Measurements from ENCODE around the gene DSG4.

Gene DSG4

DNA sequence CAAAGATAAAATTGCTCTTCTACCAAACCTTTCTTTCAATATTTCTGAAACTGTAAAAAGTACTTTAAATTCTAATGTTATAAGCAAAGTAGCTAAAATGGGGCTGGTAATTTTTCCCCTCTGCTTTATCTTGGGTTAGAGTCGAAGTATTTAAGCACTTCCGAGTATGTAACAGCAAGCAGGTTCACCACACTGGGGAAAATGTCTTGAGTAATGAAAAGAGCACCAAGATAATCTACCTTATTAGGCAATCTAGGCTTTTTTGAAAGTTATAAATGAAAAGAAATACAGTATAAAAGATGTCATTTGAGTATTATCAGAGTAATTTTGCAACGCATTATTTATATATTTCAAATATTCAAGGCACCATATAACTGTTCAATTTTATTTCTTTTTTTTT lies 70.3 kb downstream of the DSG4 start:
- no peak for DNase-seq (ENCODE audit: low read depth)

DNA sequence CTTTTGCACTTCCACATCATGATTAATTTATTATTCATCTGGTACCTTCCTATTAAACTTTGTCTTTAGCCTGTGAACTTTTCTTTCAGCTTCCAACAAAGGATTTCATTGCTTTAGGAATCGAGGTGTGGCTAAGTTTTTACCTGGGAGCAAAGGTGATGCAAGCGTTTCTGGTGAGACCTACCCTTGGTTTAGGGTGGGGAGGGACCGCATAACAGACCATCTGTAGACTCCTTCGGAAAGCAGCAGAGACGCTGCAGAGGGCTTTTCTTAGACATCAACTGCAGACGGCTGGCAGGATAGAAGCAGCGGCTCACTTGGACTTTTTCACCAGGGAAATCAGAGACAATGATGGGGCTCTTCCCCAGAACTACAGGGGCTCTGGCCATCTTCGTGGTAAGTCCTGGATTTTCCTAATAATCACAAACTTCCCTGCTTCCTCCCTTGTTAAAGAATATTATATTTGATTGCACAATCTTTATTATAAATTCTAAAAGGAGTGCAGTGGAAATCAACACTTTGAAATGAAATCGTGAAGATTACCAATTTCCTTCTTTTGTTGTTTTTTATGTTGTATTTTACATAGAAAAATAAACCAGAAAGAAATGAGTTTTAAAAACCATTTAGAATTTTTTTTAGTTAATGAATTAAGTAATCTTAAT lies 71.1 kb downstream of the DSG4 start, which contains the start of gene DSG3:
Gene DSG3 (plus strand): TSS at position 212 of the 662 bp plus-strand sequence. CDS start 137 bp downstream, at position 349.
- no peak for DNase-seq (ENCODE audit: low read depth)

DNA sequence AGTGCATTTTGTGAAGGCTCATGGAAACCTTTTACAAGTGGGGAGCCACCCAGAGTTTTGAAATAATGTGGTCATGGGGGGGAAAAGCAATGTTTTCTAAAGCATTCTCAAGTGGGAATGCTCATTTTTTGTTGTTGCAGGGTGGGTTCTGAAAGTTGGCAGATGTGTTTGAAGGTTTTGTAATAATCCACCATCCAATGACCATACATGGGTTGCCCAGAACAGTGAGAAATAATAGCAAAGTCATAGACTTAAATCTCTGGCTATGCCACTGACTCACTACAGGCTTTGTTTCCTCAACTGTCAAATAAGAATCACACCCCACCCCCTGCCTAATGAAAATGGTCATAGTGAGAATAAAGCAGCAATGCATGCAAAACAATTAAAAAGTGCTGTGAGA lies 73.8 kb downstream of the DSG4 start:
- DNase-seq (ENCODE audit: low read depth), result no peak

DNA sequence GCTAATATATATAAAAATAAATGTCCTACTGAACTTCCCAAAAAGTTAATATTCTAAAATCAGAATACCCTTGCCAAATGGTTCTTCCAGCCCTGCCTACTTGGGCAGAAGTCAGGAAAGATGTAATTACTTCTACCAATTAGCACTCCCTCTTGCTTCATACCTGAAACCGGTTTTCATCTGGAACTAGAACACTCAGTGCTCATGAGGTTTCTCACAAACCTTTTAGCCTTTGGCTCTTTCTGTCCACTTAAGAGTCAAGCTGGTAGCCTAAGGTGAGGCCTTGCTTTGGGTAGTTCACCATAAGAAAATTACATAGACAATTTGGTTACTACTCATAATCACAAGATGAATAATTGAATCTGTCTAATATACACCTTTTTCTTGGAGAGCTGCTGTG lies 75.0 kb downstream of the DSG4 start:
- DNase-seq (ENCODE audit: low read depth), result no peak

DNA sequence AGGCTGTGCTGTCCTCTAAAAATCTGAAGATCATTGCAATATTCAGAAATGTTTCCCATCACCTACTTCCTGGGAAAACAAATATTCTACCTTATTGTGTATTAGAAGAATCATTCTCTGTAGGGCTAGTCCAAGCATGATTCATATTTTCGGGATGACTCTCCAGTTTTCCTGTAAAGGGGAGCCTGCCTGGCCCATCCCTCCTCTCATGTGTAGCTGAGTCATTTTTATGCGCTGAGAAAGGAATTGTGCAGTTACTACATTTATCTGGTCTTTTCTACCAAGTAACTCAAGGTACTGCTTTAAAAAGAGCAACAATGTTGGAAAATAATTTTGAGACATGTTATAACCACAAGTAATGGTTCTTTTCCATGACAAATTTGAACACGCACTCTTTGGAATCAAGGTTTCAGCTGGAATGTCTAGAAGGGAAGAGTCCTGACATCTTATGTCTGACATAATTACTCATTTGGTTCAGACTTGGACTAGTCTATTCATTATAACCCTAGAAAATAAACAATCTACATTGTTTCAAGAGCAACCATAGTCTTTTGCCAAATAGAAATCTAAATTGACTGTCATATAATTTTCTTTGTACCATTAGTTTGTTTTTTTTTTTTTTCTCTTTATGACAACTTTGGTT lies 77.6 kb downstream of the DSG4 start:
- no peak for DNase-seq (ENCODE audit: low read depth)

All from stimulated activated CD8-positive, alpha-beta memory T cell treated with anti-CD3 and anti-CD28 coated beads, Interleukin-15, amount 100 ng/mL, for 24 hours (primary cell).